ENCODE results near the gene CLNK.
A peak's percentile ranks its signal among the peaks of the same experiment; 100 is the strongest.

The CLNK gene

GRCh38 chr4:10521424-10521823 lies 163.1 kb downstream of the CLNK start:
- TF ChIP-seq, protein P1, sequence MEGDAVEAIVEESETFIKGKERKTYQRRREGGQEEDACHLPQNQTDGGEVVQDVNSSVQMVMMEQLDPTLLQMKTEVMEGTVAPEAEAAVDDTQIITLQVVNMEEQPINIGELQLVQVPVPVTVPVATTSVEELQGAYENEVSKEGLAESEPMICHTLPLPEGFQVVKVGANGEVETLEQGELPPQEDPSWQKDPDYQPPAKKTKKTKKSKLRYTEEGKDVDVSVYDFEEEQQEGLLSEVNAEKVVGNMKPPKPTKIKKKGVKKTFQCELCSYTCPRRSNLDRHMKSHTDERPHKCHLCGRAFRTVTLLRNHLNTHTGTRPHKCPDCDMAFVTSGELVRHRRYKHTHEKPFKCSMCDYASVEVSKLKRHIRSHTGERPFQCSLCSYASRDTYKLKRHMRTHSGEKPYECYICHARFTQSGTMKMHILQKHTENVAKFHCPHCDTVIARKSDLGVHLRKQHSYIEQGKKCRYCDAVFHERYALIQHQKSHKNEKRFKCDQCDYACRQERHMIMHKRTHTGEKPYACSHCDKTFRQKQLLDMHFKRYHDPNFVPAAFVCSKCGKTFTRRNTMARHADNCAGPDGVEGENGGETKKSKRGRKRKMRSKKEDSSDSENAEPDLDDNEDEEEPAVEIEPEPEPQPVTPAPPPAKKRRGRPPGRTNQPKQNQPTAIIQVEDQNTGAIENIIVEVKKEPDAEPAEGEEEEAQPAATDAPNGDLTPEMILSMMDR (conservative IDR thresholded peaks at IDR 0.05) = no peak
- no peak overlapping the region for H3K27ac ChIP-seq

DNA sequence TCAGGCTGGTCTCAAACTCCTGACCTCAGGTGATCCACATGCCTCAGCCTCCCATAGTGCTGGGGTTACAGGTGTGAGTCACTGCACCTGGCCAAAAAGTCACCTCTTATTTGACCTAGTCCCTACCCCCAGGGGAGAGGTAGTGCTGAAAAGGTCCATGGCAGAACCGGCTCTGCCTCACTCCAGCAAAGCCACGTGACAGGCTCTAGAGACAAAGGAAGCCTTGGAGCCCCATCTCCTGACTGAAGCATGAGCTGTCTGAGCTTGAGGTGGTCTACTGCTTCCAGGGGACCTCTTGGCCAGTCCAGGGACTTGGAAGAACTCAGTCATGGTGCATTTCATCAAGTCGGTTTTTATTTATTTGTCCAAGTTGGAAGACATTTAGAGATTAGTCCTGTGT lies 174.8 kb downstream of the CLNK start:
- TF ChIP-seq, protein P1 (conservative IDR thresholded peaks at IDR 0.05) = no peak
- no peak overlapping the region for H3K27ac ChIP-seq

- H3K27ac ChIP-seq = no peak overlapping the region
Observed at GRCh38 chr4:10506077-10506476, 178.5 kb downstream of the CLNK start.

GRCh38 chr4:10504570-10505179 lies 179.9 kb downstream of the CLNK start:
- TF ChIP-seq, protein P1 (conservative IDR thresholded peaks at IDR 0.05) = no peak
- H3K27ac ChIP-seq = no peak overlapping the region

More at GRCh38 chr4:10506077-10506476, 178.5 kb downstream of the CLNK start:
- TF ChIP-seq, protein P1 (conservative IDR thresholded peaks at IDR 0.05) = no peak

- no peak overlapping the region for H3K27ac ChIP-seq
- TF ChIP-seq, protein P1 (conservative IDR thresholded peaks at IDR 0.05) = no peak
Observed at GRCh38 chr4:10502717-10503116, 181.9 kb downstream of the CLNK start.

- peak overlapping the region; percentile 48 for H3K27ac ChIP-seq
- TF ChIP-seq, protein P1 (conservative IDR thresholded peaks at IDR 0.05) = no peak
Observed at GRCh38 chr4:10500776-10501175, 183.8 kb downstream of the CLNK start.

GRCh38 chr4:10496200-10496599 lies 188.4 kb downstream of the CLNK start:
- TF ChIP-seq, protein P1 (conservative IDR thresholded peaks at IDR 0.05) = no peak
- peak overlapping the region; percentile 21; the same call in 1 of the 2 replicates for H3K27ac ChIP-seq

Data from VCaP (cell line).